ES-I3 (cell line): ENCODE data around the gene CGN.

Experiments used
- H3K36me3 ChIP-seq: 2 replicates; pipeline ENCODE4 v1.6.1; 2013; ENCODE audit warnings: mild to moderate bottlenecking, low read length, control low read depth, moderate library complexity; ENCODE audit not compliant: insufficient read depth
- H3K4me1 ChIP-seq: 2 replicates; pipeline ENCODE4 v1.6.1; 2013; ENCODE audit warnings: mild to moderate bottlenecking, control low read depth, low read length; ENCODE audit not compliant: insufficient read depth
- H3K9ac ChIP-seq: 2 replicates; pipeline ENCODE4 v1.6.1; 2013; ENCODE audit warnings: low read depth, mild to moderate bottlenecking, low read length, moderate library complexity
- H3K9me3 ChIP-seq: 2 replicates; pipeline ENCODE4 v1.6.1; 2013; ENCODE audit warnings: mild to moderate bottlenecking, low read length, moderate library complexity; ENCODE audit not compliant: control insufficient read depth, insufficient read depth

The CGN gene

GRCh38 chr1:151508833-151509232 lies 2.4 kb upstream of the CGN start:
- H3K36me3 ChIP-seq = no peaks in the 10 kb centered on the region
- no peak overlapping the region for H3K9ac ChIP-seq
- peaks cover 16% of the 10 kb centered on the region for H3K4me1 ChIP-seq
- H3K9me3 ChIP-seq = no peaks in the 10 kb centered on the region

- Histone ChIP-seq H3K36me3 (no peaks in the 10 kb centered on the region), H3K4me1 (peaks cover 22% of the 10 kb centered on the region), H3K9ac (peak overlapping the region; percentile 95; the same call in 1 of the 2 replicates), H3K9me3 (no peaks in the 10 kb centered on the region)
These were observed 1.7 kb upstream of the CGN start for GRCh38 chr1:151509350-151510019.

- H3K9me3 ChIP-seq = no peaks in the 10 kb centered on the region
- H3K9ac ChIP-seq = peak overlapping the region; percentile 95
- H3K36me3 ChIP-seq = no peaks in the 10 kb centered on the region
- H3K4me1 ChIP-seq = peaks cover 26% of the 10 kb centered on the region
These were observed 1.2 kb upstream of the CGN start for GRCh38 chr1:151510020-151510405.

GRCh38 chr1:151510614-151510956 lies 602 bp upstream of the CGN start:
- no peaks in the 10 kb centered on the region for H3K9me3 ChIP-seq
- H3K36me3 ChIP-seq = no peaks in the 10 kb centered on the region
- peaks cover 29% of the 10 kb centered on the region for H3K4me1 ChIP-seq
- peak overlapping the region; percentile 95 for H3K9ac ChIP-seq

GRCh38 chr1:151511636-151512215 lies 539 bp downstream of the CGN start:
- Histone ChIP-seq H3K9ac (peak overlapping the region; percentile 95), H3K4me1 (peaks cover 37% of the 10 kb centered on the region)

GRCh38 chr1:151512326-151512725 lies 1.1 kb downstream of the CGN start:
- H3K4me1 ChIP-seq = peaks cover 40% of the 10 kb centered on the region
- no peaks in the 10 kb centered on the region for H3K9me3 ChIP-seq
- H3K36me3 ChIP-seq = no peaks in the 10 kb centered on the region
- peak overlapping the region; percentile 95 for H3K9ac ChIP-seq

More at GRCh38 chr1:151511636-151512215, 539 bp downstream of the CGN start:
- Histone ChIP-seq H3K36me3 (no peaks in the 10 kb centered on the region), H3K9me3 (no peaks in the 10 kb centered on the region)

- Histone ChIP-seq H3K4me1 (peaks cover 40% of the 10 kb centered on the region), H3K9me3 (no peaks in the 10 kb centered on the region), H3K9ac (peak overlapping the region; percentile 8; the same call in 1 of the 2 replicates), H3K36me3 (no peaks in the 10 kb centered on the region)
These were observed 1.8 kb downstream of the CGN start for GRCh38 chr1:151512801-151513625.

GRCh38 chr1:151513626-151514121 lies 2.5 kb downstream of the CGN start:
- no peaks in the 10 kb centered on the region for H3K9me3 ChIP-seq
- H3K9ac ChIP-seq = 0 out of 2 replicates have a peak overlapping the region, but pooled peaks have one; percentile 8
- peaks cover 40% of the 10 kb centered on the region for H3K4me1 ChIP-seq
- no peaks in the 10 kb centered on the region for H3K36me3 ChIP-seq

GRCh38 chr1:151514366-151514765 lies 3.2 kb downstream of the CGN start:
- Histone ChIP-seq H3K9me3 (no peaks in the 10 kb centered on the region), H3K4me1 (peaks cover 40% of the 10 kb centered on the region), H3K36me3 (peaks cover 2% of the 10 kb centered on the region; the same call in 1 of the 2 replicates), H3K9ac (no peak overlapping the region)

GRCh38 chr1:151515265-151515664 lies 4.1 kb downstream of the CGN start:
- H3K36me3 ChIP-seq = peaks cover 5% of the 10 kb centered on the region; the same call in 1 of the 2 replicates
- no peaks in the 10 kb centered on the region for H3K9me3 ChIP-seq
- no peak overlapping the region for H3K9ac ChIP-seq
- H3K4me1 ChIP-seq = peaks cover 40% of the 10 kb centered on the region

- peaks cover 5% of the 10 kb centered on the region; the same call in 1 of the 2 replicates for H3K36me3 ChIP-seq
- H3K4me1 ChIP-seq = peaks cover 40% of the 10 kb centered on the region
- H3K9me3 ChIP-seq = no peaks in the 10 kb centered on the region
- peak overlapping the region; percentile 22; the same call in 1 of the 2 replicates for H3K9ac ChIP-seq
These were observed 4.9 kb downstream of the CGN start for GRCh38 chr1:151516031-151516511.

- H3K4me1 ChIP-seq = peaks cover 29% of the 10 kb centered on the region
- H3K9ac ChIP-seq = no peak overlapping the region
- H3K9me3 ChIP-seq = no peaks in the 10 kb centered on the region
- peaks cover 5% of the 10 kb centered on the region; the same call in 1 of the 2 replicates for H3K36me3 ChIP-seq
These were observed 7.2 kb downstream of the CGN start for GRCh38 chr1:151518431-151518830.

GRCh38 chr1:151518936-151519335 lies 7.7 kb downstream of the CGN start:
- Histone ChIP-seq H3K9ac (no peak overlapping the region), H3K4me1 (peaks cover 24% of the 10 kb centered on the region), H3K9me3 (no peaks in the 10 kb centered on the region), H3K36me3 (peaks cover 5% of the 10 kb centered on the region; the same call in 1 of the 2 replicates)

GRCh38 chr1:151519667-151520066 lies 8.5 kb downstream of the CGN start:
- H3K9me3 ChIP-seq = no peaks in the 10 kb centered on the region
- H3K36me3 ChIP-seq = peaks cover 10% of the 10 kb centered on the region; the same call in 1 of the 2 replicates
- no peak overlapping the region for H3K9ac ChIP-seq
- peaks cover 16% of the 10 kb centered on the region for H3K4me1 ChIP-seq
